IMR-90 (cell line): ENCODE results near the gene ARSA. TPM values are rescaled to one million over a fixed set of nuclear protein-coding genes. Genes with fewer than 3 reads are reported as not detected.

Source experiments
- ATAC-seq: fragments of 200-7000 bp; cut with Tn5 transposase; 2 replicates; pipeline ENCODE4 v1.9.1; 2020; ENCODE audit warnings: low read depth, mild to moderate bottlenecking, moderate library complexity
- BruUV-seq: library from RNA; stranded (reverse); fragments of 400-500 nt; replicated peaks from 2 replicates; lab custom pipeline; 2021; lab: Mats Ljungman, UMichigan
- CTCF ChIA-PET: fragments of 300-600 bp; formaldehyde crosslinking; extraction: SDS; loops from one replicate; lab custom pipeline; 2021; ENCODE audit warnings: antibody characterized with exemption; lab: Yijun Ruan, JAX
- POLR2A ChIA-PET: fragments of 300-600 bp; sonication (Branson Sonifier 250); formaldehyde crosslinking; loops from one replicate; lab custom pipeline; 2022; ENCODE audit warnings: antibody characterized with exemption; ENCODE audit not compliant: unreplicated experiment; lab: Charles Lee
- DNase-seq: peaks from one replicate; pipeline ENCODE4 v3.0.0; 2013
- H2AFZ ChIP-seq: replicated peaks from 2 replicates; pipeline ENCODE3; 2013; ENCODE audit warnings: low read length, mild to moderate bottlenecking; ENCODE audit not compliant: poor library complexity
- H2AK5ac ChIP-seq: 2 replicates; pipeline ENCODE4 v1.6.1; 2013; ENCODE audit warnings: low read depth, low read length, inconsistent platforms
- H2AK9ac ChIP-seq: replicated peaks from 2 replicates; pipeline ENCODE3; 2013; ENCODE audit warnings: mild to moderate bottlenecking, low read depth, low read length, moderate library complexity; ENCODE audit not compliant: poor library complexity
- H2BK120ac ChIP-seq: 2 replicates; pipeline ENCODE4 v1.6.1; 2013; ENCODE audit warnings: low read depth, low read length, inconsistent platforms
- H2BK15ac ChIP-seq: 3 replicates; pipeline ENCODE4 v1.6.1; 2013; ENCODE audit warnings: low read depth, low read length, inconsistent platforms
- H2BK20ac ChIP-seq: 2 replicates; pipeline ENCODE4 v1.6.1; 2013; ENCODE audit warnings: low read depth, mild to moderate bottlenecking, inconsistent platforms, low read length, moderate library complexity
- H2BK5ac ChIP-seq: 2 replicates; pipeline ENCODE4 v1.6.1; 2013; ENCODE audit warnings: mild to moderate bottlenecking, low read depth, low read length, inconsistent platforms; ENCODE audit not compliant: poor library complexity, severe bottlenecking
- H3K14ac ChIP-seq: replicated peaks from 2 replicates; pipeline ENCODE4 v1.6.1; 2013; ENCODE audit warnings: low read depth, low read length, inconsistent platforms
- H3K18ac ChIP-seq: 2 replicates; pipeline ENCODE4 v1.6.1; 2013; ENCODE audit warnings: low read depth, low read length, control low read depth
- H3K23ac ChIP-seq: 2 replicates; pipeline ENCODE4 v1.6.1; 2013; ENCODE audit warnings: low read depth, low read length, inconsistent platforms
- H3K27ac ChIP-seq: 2 replicates; pipeline ENCODE4 v1.5.1; 2013; ENCODE audit warnings: mild to moderate bottlenecking, control low read depth, low read length; ENCODE audit not compliant: insufficient read depth
- H3K27me3 ChIP-seq: 2 replicates; pipeline ENCODE4 v1.6.1; 2013; ENCODE audit warnings: low read length; ENCODE audit not compliant: control insufficient read depth, insufficient read depth
- H3K36me3 ChIP-seq: 2 replicates; pipeline ENCODE4 v1.6.1; 2013; ENCODE audit warnings: low read length, mixed read lengths; ENCODE audit not compliant: control insufficient read depth, insufficient read depth
- H3K4ac ChIP-seq: 2 replicates; pipeline ENCODE4 v1.6.1; 2013; ENCODE audit warnings: low read depth, low read length, inconsistent platforms
- H3K4me1 ChIP-seq: 2 replicates; pipeline ENCODE4 v1.6.1; 2013; ENCODE audit warnings: low read length, mixed read lengths; ENCODE audit not compliant: control insufficient read depth, insufficient read depth
- H3K4me2 ChIP-seq: 2 replicates; pipeline ENCODE4 v1.6.1; 2013; ENCODE audit warnings: low read depth, mild to moderate bottlenecking, control low read depth, low read length, moderate library complexity
- H3K4me3 ChIP-seq: 2 replicates; pipeline ENCODE4 v1.5.1; 2013; ENCODE audit warnings: low read depth, mild to moderate bottlenecking, control low read depth, low read length, moderate library complexity; ENCODE audit not compliant: insufficient read depth
- H3K56ac ChIP-seq: 2 replicates; pipeline ENCODE4 v1.6.1; 2013; ENCODE audit warnings: low read length, inconsistent platforms; ENCODE audit not compliant: insufficient read depth; ENCODE audit errors: extremely low read depth
- H3K79me1 ChIP-seq, 2 experiments: 2 replicates each; pipeline ENCODE4 v1.6.1; 2013; ENCODE audit warnings: low read length in 2 of 2, inconsistent platforms in 1 of 2, low read depth in 1 of 2
- H3K9ac ChIP-seq: 2 replicates; pipeline ENCODE4 v1.6.1; 2013; ENCODE audit warnings: low read depth, low read length, control low read depth
- H3K9me1 ChIP-seq: 2 replicates; pipeline ENCODE4 v1.6.1; 2013; ENCODE audit warnings: low read length, inconsistent platforms; ENCODE audit not compliant: insufficient read depth
- H3K9me3 ChIP-seq: 2 replicates; pipeline ENCODE4 v1.6.1; 2013; ENCODE audit warnings: low read length; ENCODE audit not compliant: control insufficient read depth, insufficient read depth
- H4K20me1 ChIP-seq: 2 replicates; pipeline ENCODE4 v1.6.1; 2013; ENCODE audit warnings: low read length, inconsistent platforms; ENCODE audit not compliant: insufficient read depth
- H4K5ac ChIP-seq: 2 replicates; pipeline ENCODE4 v1.6.1; 2013; ENCODE audit warnings: mild to moderate bottlenecking, low read depth, low read length, control low read depth
- H4K8ac ChIP-seq, 2 experiments: 2 replicates each; pipeline ENCODE4 v1.6.1; 2013; ENCODE audit warnings: low read depth in 2 of 2, low read length in 2 of 2, control low read depth in 1 of 2, inconsistent platforms in 1 of 2
- H4K91ac ChIP-seq: 2 replicates; pipeline ENCODE4 v1.6.1; 2013; ENCODE audit warnings: low read depth, low read length, inconsistent platforms; ENCODE audit not compliant: insufficient read depth
- ELK1 ChIP-seq: fragments of 150-350 bp; IDR thresholded peaks from 2 replicates; pipeline ENCODE4 v1.6.1; 2016; ENCODE audit warnings: low read depth, mild to moderate bottlenecking, low read length, moderate library complexity, borderline replicate concordance
- RAD21 ChIP-seq: IDR thresholded peaks from 2 replicates; pipeline ENCODE4 v1.6.1; 2012; ENCODE audit warnings: low read length, improper control_type of control experiment
- RCOR1 ChIP-seq: IDR thresholded peaks from 2 replicates; pipeline ENCODE4 v1.6.1; 2012; ENCODE audit warnings: mild to moderate bottlenecking, low read length, improper control_type of control experiment; ENCODE audit not compliant: insufficient replicate concordance
- RFX5 ChIP-seq: IDR thresholded peaks from 2 replicates; pipeline ENCODE4 v1.8.0; 2012; ENCODE audit warnings: low read depth, mild to moderate bottlenecking, low read length, moderate library complexity
- SMC3 ChIP-seq: fragments of 150-350 bp; IDR thresholded peaks from 2 replicates; pipeline ENCODE4 v1.6.1; 2016; ENCODE audit warnings: low read depth, mild to moderate bottlenecking, antibody characterized with exemption, low read length, moderate library complexity
- WGBS, 2 experiments: methylation state at CpG; one replicate each; pipeline versions ENCODE4 v1.1.5 to v1.1.7; 2013; ENCODE audit warnings: missing lambda C conversion rate in 2 of 2; ENCODE audit not compliant: insufficient read length in 1 of 2; ENCODE audit errors: extremely low coverage in 2 of 2; 5-methylcytosine and 5-hydroxymethylcytosine counted together
- dilution Hi-C: fragments of 300-500 bp; cut with HindIII; formaldehyde crosslinking; loops from one replicate; pipeline ENCODE4 v1.14.3; 2018; ENCODE audit warnings: low sequenced_read_pairs; ENCODE audit not compliant: unreplicated experiment
- in situ Hi-C: fragments of 300-500 bp; cut with MboI; formaldehyde crosslinking; loops from 3 replicates; pipeline ENCODE4 v1.14.3; 2019; ENCODE audit warnings: low sequenced_read_pairs, inconsistent platforms, mixed read lengths
- intact Hi-C: fragments of 100-400 bp; cut with micrococcal nuclease; formaldehyde crosslinking; loops from 2 replicates; pipeline ENCODE4 v1.10.0; 2022
- polyA plus RNA-seq, 3 experiments: library from polyadenylated mRNA; depleted of rRNA; stranded (reverse); fragments of >200 nt; gene quantifications; 2 replicates each; pipeline ENCODE4 v1.2.3, GENCODE V29; 2012; ENCODE audit warnings: low replicate concordance in 1 of 3
- total RNA-seq: library from RNA; depleted of rRNA; stranded (reverse); fragments of >200 nt; gene quantifications from 2 replicates; pipeline ENCODE4 v1.2.3, GENCODE V29; 2012

ARSA gene
- total and polyA plus RNA-seq, 2 of the 4 experiments (the other 2 are of a cell fraction), result 3.4 to 24.2 TPM

GRCh38 chr22:50657925-50658324 is 30.0 kb upstream of the ARSA start:
- in situ Hi-C loops, result no loop called here
- Histone ChIP-seq H2BK120ac (no peak overlapping the region), H2AK9ac (no peak overlapping the region), H4K5ac (no peak overlapping the region), H4K20me1 (no peaks in the 10 kb centered on the region), H3K23ac (no peak overlapping the region), H3K14ac (no peak overlapping the region), H4K8ac (no peak overlapping the region), H3K4me1 (peaks cover 7% of the 10 kb centered on the region; the same call in 1 of the 2 replicates), H3K4me3 (no peak overlapping the region), H3K79me1 (no peaks in the 10 kb centered on the region), H3K9ac (no peak overlapping the region), H3K36me3 (no peaks in the 10 kb centered on the region), H3K9me1 (peaks cover 8% of the 10 kb centered on the region; the same call in 1 of the 2 replicates), H3K9me3 (no peaks in the 10 kb centered on the region), H3K4ac (no peak overlapping the region), H3K18ac (no peak overlapping the region), H2BK5ac (no peak overlapping the region), H3K56ac (no peak overlapping the region), H3K27me3 (peaks cover 2% of the 10 kb centered on the region; the same call in 1 of the 2 replicates), H3K4me2 (no peak overlapping the region), H2AFZ (no peak overlapping the region), H2AK5ac (no peak overlapping the region), H2BK20ac (no peak overlapping the region), H3K27ac (no peak overlapping the region), H4K91ac (no peak overlapping the region), H2BK15ac (no peak overlapping the region)
- CTCF ChIA-PET, result no interaction called here
- peak; percentile 5 for DNase-seq
- POLR2A ChIA-PET, result no interaction called here
- WGBS, 2 experiments, result 13% methylated on average over 1 of the region's 4 CpGs; no CpG with 5 or more reads in 1 of the 2 experiments
- no TSS peak for BruUV-seq
- no peak for ATAC-seq
- intact Hi-C loops, result no loop called here
- dilution Hi-C loops, result no loop called here
- TF ChIP-seq SMC3, result no peak
- TF ChIP-seq ELK1, result no peak
- no peak for TF ChIP-seq RCOR1
- no peak for TF ChIP-seq RFX5
- TF ChIP-seq RAD21, result no peak
